Endothelial cell of umbilical vein (primary cell): ENCODE measurements around the gene SNRPA. TPM values are rescaled to one million over a fixed set of nuclear protein-coding genes. Genes with fewer than 3 reads are reported as not detected.

Source experiments
- BruUV-seq: library from RNA; stranded (reverse); fragments of 400-500 nt; replicated peaks from 2 replicates; lab custom pipeline; 2021; lab: Mats Ljungman, UMichigan
- CTCF ChIA-PET: fragments of 300-600, 350-600 bp; sonication (Branson Sonifier 250); formaldehyde crosslinking; loops from one replicate; lab custom pipeline; 2021; ENCODE audit warnings: antibody characterized with exemption, inconsistent platforms; lab: Charles Lee
- POLR2A ChIA-PET: fragments of 300-600, 350-600 bp; sonication (Branson Sonifier 250); formaldehyde crosslinking; loops from one replicate; lab custom pipeline; 2021; ENCODE audit warnings: antibody characterized with exemption, inconsistent platforms; lab: Charles Lee
- DNase-seq: peaks from one replicate; pipeline ENCODE4 v3.0.0-alpha.2; 2011; ENCODE audit warnings: low read depth, low spot score
- FAIRE-seq: peaks from 2 replicates; lab custom pipeline; 2011; peaks lifted over from hg19 to GRCh38; lab: Jason Lieb, UNC
- H2AFZ ChIP-seq: 2 replicates; pipeline ENCODE4 v1.6.0; 2012; ENCODE audit warnings: low read depth, low read length, control low read depth, inconsistent platforms
- H3K27ac ChIP-seq: 2 replicates; pipeline ENCODE4 v1.5.1; 2011; ENCODE audit warnings: low read depth, mild to moderate bottlenecking, control low read depth, low read length, moderate library complexity; ENCODE audit not compliant: insufficient read depth
- H3K27me3 ChIP-seq, 2 experiments: 2 replicates each; pipeline versions ENCODE4 v1.6.0 to v1.6.1; 2011; ENCODE audit warnings: low read length in 2 of 2, mixed read lengths in 1 of 2; ENCODE audit not compliant: control insufficient read depth in 2 of 2, insufficient read depth in 2 of 2
- H3K36me3 ChIP-seq, 2 experiments: 2 replicates in 1 of 2; 3 replicates in 1 of 2; pipeline ENCODE4 v1.5.1; 2011; ENCODE audit warnings: low read length in 2 of 2, mild to moderate bottlenecking in 1 of 2, moderate library complexity in 1 of 2; ENCODE audit not compliant: control insufficient read depth in 2 of 2, insufficient read depth in 2 of 2; ENCODE audit errors: extremely low read depth in 1 of 2
- H3K4me1 ChIP-seq: 3 replicates; pipeline ENCODE4 v1.5.1; 2011; ENCODE audit warnings: mild to moderate bottlenecking, low read length; ENCODE audit not compliant: control insufficient read depth, insufficient read depth; ENCODE audit errors: extremely low read depth
- H3K4me2 ChIP-seq: 2 replicates; pipeline ENCODE4 v1.6.1; 2011; ENCODE audit warnings: low read length, control low read depth, mixed read lengths; ENCODE audit not compliant: insufficient read depth
- H3K4me3 ChIP-seq, 3 experiments: fragments of 200-600 bp in 1 of 3; sonication (generic), shearing (Covaris generic) in 1 of 3; replicated peaks in 1 of 3; 2 replicates each; pipeline ENCODE4 v1.5.1; 2011 to 2016; ENCODE audit warnings: control low read depth in 3 of 3, low read length in 3 of 3, mild to moderate bottlenecking in 2 of 3, inconsistent platforms in 1 of 3, low read depth in 1 of 3, moderate library complexity in 1 of 3; ENCODE audit not compliant: insufficient read depth in 1 of 3
- H3K79me2 ChIP-seq: 2 replicates; pipeline ENCODE4 v1.6.0; 2012; ENCODE audit warnings: low read length, inconsistent platforms; ENCODE audit not compliant: control insufficient read depth, insufficient read depth
- H3K9ac ChIP-seq: replicated peaks from 2 replicates; pipeline ENCODE3; 2011; ENCODE audit warnings: low read length, control low read depth; ENCODE audit not compliant: insufficient read depth; ENCODE audit errors: extremely low read depth
- H3K9me1 ChIP-seq: replicated peaks from 3 replicates; pipeline ENCODE4 v1.6.0; 2011; ENCODE audit warnings: mild to moderate bottlenecking, low read length; ENCODE audit not compliant: control insufficient read depth, insufficient read depth; ENCODE audit errors: extremely low read depth
- H3K9me3 ChIP-seq: replicated peaks from 2 replicates; pipeline ENCODE4 v1.5.1; 2012; ENCODE audit warnings: low read length, inconsistent platforms; ENCODE audit not compliant: control insufficient read depth, insufficient read depth
- H4K20me1 ChIP-seq: replicated peaks from 2 replicates; pipeline ENCODE3; 2011; ENCODE audit warnings: mild to moderate bottlenecking, low read length; ENCODE audit not compliant: control insufficient read depth, insufficient read depth; ENCODE audit errors: extremely low read depth
- EZH2 ChIP-seq: IDR thresholded peaks from 2 replicates; pipeline ENCODE4 v1.6.1; 2012; ENCODE audit warnings: borderline replicate concordance, low read depth, mild to moderate bottlenecking, moderate library complexity, low read length, inconsistent platforms; ENCODE audit not compliant: severe bottlenecking
- FOS ChIP-seq: IDR thresholded peaks from 2 replicates; pipeline ENCODE4 v1.6.1; 2011; ENCODE audit warnings: mild to moderate bottlenecking, low read length, moderate library complexity, borderline replicate concordance; ENCODE audit not compliant: insufficient read depth
- GATA2 ChIP-seq: IDR thresholded peaks from 2 replicates; pipeline ENCODE4 v1.7.0; 2011; ENCODE audit warnings: low read depth, mild to moderate bottlenecking, moderate library complexity, mixed read lengths, low read length; ENCODE audit not compliant: insufficient read length, insufficient read depth
- JUN ChIP-seq: IDR thresholded peaks from 2 replicates; pipeline ENCODE4 v1.6.1; 2011; ENCODE audit warnings: borderline replicate concordance, low read depth; ENCODE audit not compliant: insufficient read length, insufficient read depth
- MYC ChIP-seq: IDR thresholded peaks from one replicate; pipeline ENCODE4 v1.6.1; 2011; ENCODE audit warnings: mild to moderate bottlenecking, low read depth, low read length
- POLR2A ChIP-seq: IDR thresholded peaks from 2 replicates; pipeline ENCODE4 v1.6.1; 2012; ENCODE audit warnings: low read depth, mild to moderate bottlenecking, control low read depth, low read length
- POLR2AphosphoS5 ChIP-seq: IDR thresholded peaks from 2 replicates; pipeline ENCODE4 v1.6.1; 2012; ENCODE audit warnings: low read depth, mild to moderate bottlenecking, control low read depth, low read length, moderate library complexity; ENCODE audit not compliant: insufficient read depth
- dilution Hi-C: fragments of 300-500 bp; cut with MboI; formaldehyde crosslinking; loops from one replicate; pipeline ENCODE4 v1.15.0; 2019; ENCODE audit warnings: low sequenced_read_pairs; ENCODE audit not compliant: extremely low pct_ligation_motif_present
- intact Hi-C: fragments of 100-400 bp; cut with micrococcal nuclease; formaldehyde crosslinking; loops from one replicate; pipeline ENCODE4 v1.10.0; 2022
- polyA plus RNA-seq, 4 experiments: library from polyadenylated mRNA; depleted of rRNA in 3 of 4; stranded (reverse) in 3 of 4; unstranded in 1 of 4; fragments of >200 nt; gene quantifications; 2 replicates each; pipeline versions ENCODE4 v1.2.1 to v1.2.3, GENCODE V29; 2011 to 2012; ENCODE audit warnings: missing spikeins in 1 of 4
- total RNA-seq: library from RNA; stranded (reverse); gene quantifications from 2 replicates; pipeline ENCODE4 v1.2.3, GENCODE V29; 2021
- TF ChIP-seq, protein P1 (sequence below), 2 donors: IDR thresholded peaks; 1 replicate in 1 of 2; 2 replicates in 1 of 2; pipeline ENCODE4 v1.5.1; 2011; ENCODE audit warnings: low read length in 2 of 2, mild to moderate bottlenecking in 2 of 2, moderate library complexity in 2 of 2, control low read depth in 1 of 2, inconsistent platforms in 1 of 2, low read depth in 1 of 2; ENCODE audit not compliant: insufficient read depth in 1 of 2; ENCODE audit errors: extremely low read depth in 1 of 2
- TF ChIP-seq, protein P2 (sequence below): IDR thresholded peaks from 2 replicates; pipeline ENCODE4 v1.6.1; 2011; ENCODE audit not compliant: insufficient read depth, insufficient read length

Gene SNRPA
- total and polyA plus RNA-seq, 2 donors (not counting 3 experiments of a cell fraction or from before 2014, with no cell fraction given): 84.6 to 131 TPM

- peak within 1 kb of the TSS; percentile 71 to 86 (median 79) for H3K4me3 ChIP-seq
Measured at GRCh38 chr19:40798683-40799557, 47.9 kb downstream of the SNRPA start, which contains the start of gene EGLN2. Gene EGLN2 (plus strand): TSS chr19:40799191. CDS start chr19:40800573, 1,382 bp downstream.

More at GRCh38 chr19:40798683-40799557, 47.9 kb downstream of the SNRPA start, which contains the start of gene EGLN2:
- Histone ChIP-seq H3K9me3 (no peaks in the 10 kb centered on the region), H3K79me2 (peaks cover 44% of the 10 kb centered on the region), H4K20me1 (no peaks in the 10 kb centered on the region), H3K4me1 (peaks cover 47% of the 10 kb centered on the region), H3K9ac (peak within 1 kb of the TSS; percentile 78), H3K27ac (peak within 1 kb of the TSS; percentile 71), H3K27me3 (no peaks in the 10 kb centered on the region), H2AFZ (peak within 1 kb of the TSS; percentile 50), H3K4me2 (peak within 1 kb of the TSS; percentile 86), H3K9me1 (no peaks in the 10 kb centered on the region), H3K36me3 (peaks cover 0 to 18% of the 10 kb centered on the region in 2 experiments)
- intact Hi-C loops: loop anchor here (1.0 to 2.0 kb wide), 4 partner anchors 21 to 82 kb away; partner anchors contain the start of genes ACTMAP, COQ8B, ITPKC and RAB4B
- DNase-seq (peak; percentile 100), FAIRE-seq (peak; percentile 98)
- no peak for TF ChIP-seq MYC
- TF ChIP-seq FOS: no peak
- TF ChIP-seq JUN: no peak
- TF ChIP-seq POLR2AphosphoS5: no peak
- TF ChIP-seq, protein P1, sequence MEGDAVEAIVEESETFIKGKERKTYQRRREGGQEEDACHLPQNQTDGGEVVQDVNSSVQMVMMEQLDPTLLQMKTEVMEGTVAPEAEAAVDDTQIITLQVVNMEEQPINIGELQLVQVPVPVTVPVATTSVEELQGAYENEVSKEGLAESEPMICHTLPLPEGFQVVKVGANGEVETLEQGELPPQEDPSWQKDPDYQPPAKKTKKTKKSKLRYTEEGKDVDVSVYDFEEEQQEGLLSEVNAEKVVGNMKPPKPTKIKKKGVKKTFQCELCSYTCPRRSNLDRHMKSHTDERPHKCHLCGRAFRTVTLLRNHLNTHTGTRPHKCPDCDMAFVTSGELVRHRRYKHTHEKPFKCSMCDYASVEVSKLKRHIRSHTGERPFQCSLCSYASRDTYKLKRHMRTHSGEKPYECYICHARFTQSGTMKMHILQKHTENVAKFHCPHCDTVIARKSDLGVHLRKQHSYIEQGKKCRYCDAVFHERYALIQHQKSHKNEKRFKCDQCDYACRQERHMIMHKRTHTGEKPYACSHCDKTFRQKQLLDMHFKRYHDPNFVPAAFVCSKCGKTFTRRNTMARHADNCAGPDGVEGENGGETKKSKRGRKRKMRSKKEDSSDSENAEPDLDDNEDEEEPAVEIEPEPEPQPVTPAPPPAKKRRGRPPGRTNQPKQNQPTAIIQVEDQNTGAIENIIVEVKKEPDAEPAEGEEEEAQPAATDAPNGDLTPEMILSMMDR (IDR thresholded peaks at IDR 0.05; ENCODE audit: extremely low read depth in 1 of 2, insufficient read depth in 1 of 2, low read depth in 1 of 2, low read length in 2 of 2): no peak
- TF ChIP-seq, protein P2, sequence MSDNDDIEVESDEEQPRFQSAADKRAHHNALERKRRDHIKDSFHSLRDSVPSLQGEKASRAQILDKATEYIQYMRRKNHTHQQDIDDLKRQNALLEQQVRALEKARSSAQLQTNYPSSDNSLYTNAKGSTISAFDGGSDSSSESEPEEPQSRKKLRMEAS: no peak
- no peak for TF ChIP-seq GATA2
- no peak for TF ChIP-seq POLR2A
- no peak for TF ChIP-seq EZH2
- no TSS peak for BruUV-seq
- dilution Hi-C loops: no loop called here
- CTCF ChIA-PET: interaction anchor here (0.6 to 2.5 kb wide), 26 partner anchors 9 to 464 kb away, joined by 3 to 39 read pairs (median 4); partner anchors contain the start of genes ACTMAP, COQ8B, ITPKC and RAB4B
- POLR2A ChIA-PET: interaction anchor here (0.6 to 4.5 kb wide), 4 partner anchors 8 to 56 kb away, joined by 3 to 23 read pairs (median 4); partner anchors contain the start of genes ACTMAP, RAB4B and SNRPA
